ENCODE data around the gene CEBPG. TPM values are rescaled to one million over a fixed set of nuclear protein-coding genes. Genes with fewer than 3 reads are reported as not detected.

CEBPG gene
- total RNA-seq, 1 experiment from 2014 or later = 51.1 TPM

- RAD21 ChIA-PET (ENCODE audit: low non-redundant PET in 1 of 2, low total read pairs in 2 of 2, uncharacterized antibody in 2 of 2, unreplicated experiment in 2 of 2) = no interaction called here
- H3K27ac ChIP-seq (ENCODE audit: low read depth, low read length) = no peak overlapping the region
- POLR2A ChIA-PET = interaction anchor here (1.1 kb wide), 1 partner anchor 9 kb away, joined by 3 read pairs; no protein-coding TSS in a partner anchor
- no peak overlapping the region for H3K4me2 ChIP-seq (ENCODE audit: low read length)
- intact Hi-C loops (cut with micrococcal nuclease) = no loop called here
- no peaks in the 10 kb centered on the region for H3K79me2 ChIP-seq (ENCODE audit: insufficient read depth, low read length)
- no peaks in the 10 kb centered on the region for H3K9me3 ChIP-seq (ENCODE audit: control insufficient read depth in 1 of 2, insufficient read depth in 1 of 2, low read depth in 1 of 2, low read length in 2 of 2)
- no peaks in the 10 kb centered on the region for H4K20me1 ChIP-seq (ENCODE audit: insufficient read depth)
- no peak for ATAC-seq
- CTCF ChIA-PET = no interaction called here
- H3K9me2 ChIP-seq (ENCODE audit: insufficient read depth) = no peaks in the 10 kb centered on the region
- H3K4me1 ChIP-seq (ENCODE audit: control insufficient read depth in 1 of 2, insufficient read depth in 2 of 2, low read length in 2 of 2) = no peaks in the 10 kb centered on the region
- DNase-seq (ENCODE audit: low read depth, low spot score) = no peak
- no peak overlapping the region for H3K4me3 ChIP-seq (replicated peaks in 1 of 2; ENCODE audit: low read depth in 1 of 2, low read length in 2 of 2)
- H3K9ac ChIP-seq (ENCODE audit: low read length) = no peak overlapping the region
- no peak overlapping the region for H2AFZ ChIP-seq (ENCODE audit: low read depth, low read length, poor library complexity, severe bottlenecking)
- no peaks in the 10 kb centered on the region for H3K27me3 ChIP-seq (ENCODE audit: insufficient read depth, low read length)
- H3K36me3 ChIP-seq (ENCODE audit: control insufficient read depth in 1 of 2, insufficient read depth in 2 of 2, low read length in 2 of 2) = no peaks in the 10 kb centered on the region
- BruUV-seq (replicated peaks) = no TSS peak
- TF ChIP-seq SIN3A (IDR thresholded peaks at IDR 0.05; ENCODE audit: low read depth) = no peak
- no peak for TF ChIP-seq TCF7L2 (IDR thresholded peaks at IDR 0.05; ENCODE audit: borderline replicate concordance, extremely low read depth, insufficient read depth, insufficient read length)
- no peak for TF ChIP-seq ZBTB33 (IDR thresholded peaks at IDR 0.05; ENCODE audit: extremely low read depth, insufficient replicate concordance, low read length)
- TF ChIP-seq EZH2 (IDR thresholded peaks at IDR 0.05) = no peak
- no peak for TF ChIP-seq RAD21 (IDR thresholded peaks at IDR 0.05; ENCODE audit: low read depth)
- no peak for TF ChIP-seq ZNF274 (IDR thresholded peaks at IDR 0.05; ENCODE audit: low read depth, low read length)
These were observed 41.3 kb upstream of the CEBPG start for GRCh38 chr19:33332248-33332647.

- no peak overlapping the region for H3K9ac ChIP-seq (ENCODE audit: low read length)
- H3K36me3 ChIP-seq (ENCODE audit: control insufficient read depth in 1 of 2, insufficient read depth in 2 of 2, low read length in 2 of 2) = no peaks in the 10 kb centered on the region
- intact Hi-C loops (cut with micrococcal nuclease) = no loop called here
- POLR2A ChIA-PET = no interaction called here
- H3K27ac ChIP-seq (ENCODE audit: low read depth, low read length) = no peak overlapping the region
- no peak for ATAC-seq
- no peak overlapping the region for H2AFZ ChIP-seq (ENCODE audit: low read depth, low read length, poor library complexity, severe bottlenecking)
- no peaks in the 10 kb centered on the region for H3K79me2 ChIP-seq (ENCODE audit: insufficient read depth, low read length)
- no peaks in the 10 kb centered on the region for H3K27me3 ChIP-seq (ENCODE audit: insufficient read depth, low read length)
- H3K9me3 ChIP-seq (ENCODE audit: control insufficient read depth in 1 of 2, insufficient read depth in 1 of 2, low read depth in 1 of 2, low read length in 2 of 2) = no peaks in the 10 kb centered on the region
- RAD21 ChIA-PET (ENCODE audit: low non-redundant PET in 1 of 2, low total read pairs in 2 of 2, uncharacterized antibody in 2 of 2, unreplicated experiment in 2 of 2) = no interaction called here
- BruUV-seq (replicated peaks) = no TSS peak
- no peak overlapping the region for H3K4me2 ChIP-seq (ENCODE audit: low read length)
- no peaks in the 10 kb centered on the region for H4K20me1 ChIP-seq (ENCODE audit: insufficient read depth)
- H3K4me1 ChIP-seq (ENCODE audit: control insufficient read depth in 1 of 2, insufficient read depth in 2 of 2, low read length in 2 of 2) = no peaks in the 10 kb centered on the region
- DNase-seq (ENCODE audit: low read depth, low spot score) = no peak
- H3K4me3 ChIP-seq (replicated peaks in 1 of 2; ENCODE audit: low read depth in 1 of 2, low read length in 2 of 2) = no peak overlapping the region
- H3K9me2 ChIP-seq (ENCODE audit: insufficient read depth) = no peaks in the 10 kb centered on the region
- CTCF ChIA-PET = no interaction called here
- TF ChIP-seq CEBPB (IDR thresholded peaks at IDR 0.05; ENCODE audit: low read depth) (no peak), RAD21 (IDR thresholded peaks at IDR 0.05; ENCODE audit: low read depth) (no peak), EZH2 (IDR thresholded peaks at IDR 0.05) (no peak), YY1 (IDR thresholded peaks at IDR 0.05; ENCODE audit: extremely low read depth, insufficient replicate concordance, low read depth, low read length) (no peak), POLR2A (IDR thresholded peaks at IDR 0.05; ENCODE audit: borderline replicate concordance, extremely low read depth, insufficient read depth, insufficient read length) (no peak), ZBTB33 (IDR thresholded peaks at IDR 0.05; ENCODE audit: extremely low read depth, insufficient replicate concordance, low read length) (no peak), POLR2AphosphoS5 (IDR thresholded peaks at IDR 0.05; ENCODE audit: low read depth, low read length) (no peak), CBX3 (IDR thresholded peaks at IDR 0.05; ENCODE audit: low read depth) (no peak), MAX (IDR thresholded peaks at IDR 0.05) (no peak), JUND (IDR thresholded peaks at IDR 0.05) (no peak)
These were observed 40.4 kb upstream of the CEBPG start for GRCh38 chr19:33333151-33333550.
